Measurements from ENCODE around the gene SLC6A3. TPM values are rescaled to one million over a fixed set of nuclear protein-coding genes. Genes with fewer than 3 reads are reported as not detected.
A peak's percentile ranks its signal among the peaks of the same experiment; 100 is the strongest.

The SLC6A3 gene
- total and polyA plus RNA-seq, 9 of the 15 experiments (the other 6 are each of a cell fraction or from before 2014, with no cell fraction given), result not detected

DNA sequence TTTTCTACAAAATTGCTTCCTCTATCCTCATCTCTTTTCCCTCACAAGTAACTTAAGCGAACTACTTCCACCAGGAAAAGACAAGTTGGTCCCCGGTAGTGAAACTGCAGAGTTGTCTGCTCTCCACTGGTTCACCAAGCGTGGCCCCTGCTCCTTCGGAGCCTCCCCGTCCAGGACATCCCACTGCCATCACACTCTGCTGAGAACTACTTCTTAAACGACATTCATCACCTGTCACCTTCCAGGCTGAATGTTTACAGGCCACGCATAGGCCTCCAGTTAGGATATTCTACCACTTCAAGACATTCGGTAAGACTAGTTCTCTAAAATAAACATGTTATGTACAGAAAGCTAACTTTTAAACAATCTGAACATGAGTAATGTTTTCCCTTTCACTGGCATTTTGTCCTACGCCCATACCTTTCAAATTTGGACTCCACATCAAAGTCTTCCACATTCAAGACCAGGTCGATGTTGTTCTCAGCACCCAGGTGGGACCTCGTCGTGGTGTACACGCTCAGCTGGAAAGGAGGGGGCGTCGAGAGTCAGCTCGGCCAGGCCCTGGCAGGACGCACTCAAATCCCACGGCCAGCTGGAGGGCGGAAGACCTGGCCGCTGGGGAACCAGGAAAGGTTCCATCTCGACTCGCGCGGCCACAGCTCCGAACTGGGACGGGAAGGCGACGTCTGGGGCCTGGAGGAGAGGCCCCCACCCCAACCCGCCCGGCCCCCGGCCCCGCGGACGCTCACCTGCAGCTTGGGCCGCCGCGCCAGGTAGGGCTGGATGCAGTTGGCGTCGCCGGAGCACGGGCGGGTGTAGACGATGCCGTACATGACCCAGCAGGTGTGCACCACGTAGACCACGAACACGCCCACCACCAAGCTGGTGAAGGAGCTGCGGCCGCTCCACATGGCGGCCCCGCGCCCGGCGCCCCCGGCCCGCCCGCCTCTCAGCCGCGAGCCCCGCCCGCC is 101.0 kb downstream of the SLC6A3 start:
- Histone ChIP-seq H4K20me1 (replicated peaks; ENCODE audit: control insufficient read depth, insufficient read depth, low read length) (peaks cover 5% of the 10 kb centered on the region; the same call in 1 of the 2 replicates), H3K4me2 (ENCODE audit: insufficient read depth, low read length) (peak overlapping the region; percentile 97), H3K36me3 (ENCODE audit: control insufficient read depth, insufficient read depth, low read length) (peaks cover 45% of the 10 kb centered on the region), H3K4me3 (peak overlapping the region; percentile 99), H3K79me2 (ENCODE audit: control insufficient read depth, insufficient read depth, low read length) (peaks cover 41% of the 10 kb centered on the region), H3K9me1 (ENCODE audit: control insufficient read depth, insufficient read depth, low read length) (no peaks in the 10 kb centered on the region), H3K27ac (ENCODE audit: extremely low read depth, low read depth, low read length) (peak overlapping the region; percentile 41), H3K9me3 (replicated peaks; ENCODE audit: control insufficient read depth, insufficient read depth, low read depth, low read length) (no peaks in the 10 kb centered on the region), H2AFZ (ENCODE audit: low read depth, low read length) (peak overlapping the region; percentile 52), H3K9ac (ENCODE audit: insufficient read depth in 1 of 2, low read depth in 2 of 2, low read length in 2 of 2) (peak overlapping the region; percentile 89 to 99), H3K27me3 (ENCODE audit: control insufficient read depth in 2 of 2, insufficient read depth in 2 of 2, low read length in 2 of 2) (no peaks in the 10 kb centered on the region), H3K4me1 (replicated peaks in 1 of 2; ENCODE audit: control insufficient read depth in 2 of 2, insufficient read depth in 2 of 2, low read length in 2 of 2) (peaks cover 15 to 34% of the 10 kb centered on the region in 2 experiments; a peak in 4 of 5 replicates)
- ChIA-PET POLR2A (interaction anchor here (0.6 to 2.9 kb wide), 4 partner anchors 9 to 662 kb away, joined by 3 to 19 read pairs (median 4); no protein-coding TSS in a partner anchor), CTCF (ENCODE audit: low intra/inter-chr PET ratio) (no interaction called here)
- in situ Hi-C loops (cut with MboI), result no loop called here
- ATAC-seq, result peak; percentile 55
- peak; percentile 69 for FAIRE-seq
- WGBS (ENCODE audit: insufficient coverage, low coverage, missing lambda C conversion rate), result 4% methylated on average over 28 of the region's 61 CpGs
- intact Hi-C loops (cut with micrococcal nuclease), result no loop called here
- peak in 2 of 4 experiments; percentile 44 to 53 for DNase-seq (ENCODE audit: extremely low read depth in 1 of 4, low spot score in 3 of 4)
- BruUV-seq (replicated peaks), result no TSS peak
- TF ChIP-seq MTA1 (IDR thresholded peaks at IDR 0.05; ENCODE audit: borderline replicate concordance) (no peak), MCM7 (IDR thresholded peaks at IDR 0.05) (no peak), GABPA (tag; conservative IDR thresholded peaks at IDR 0.05; ENCODE audit: low read depth) (no peak), ELF2 (CRISPR knock-in tag; IDR thresholded peaks at IDR 0.05) (no peak), GTF3C2 (IDR thresholded peaks at IDR 0.05; ENCODE audit: borderline replicate concordance, extremely low read depth, insufficient read length) (no peak), MEF2A (IDR thresholded peaks at IDR 0.05; ENCODE audit: control insufficient read depth, low read depth, low read length) (no peak), NCOA1 (IDR thresholded peaks at IDR 0.05; ENCODE audit: low read depth) (no peak), MEIS2 (IDR thresholded peaks at IDR 0.05; ENCODE audit: partially characterized antibody) (peak; percentile 42), HNRNPLL (IDR thresholded peaks at IDR 0.05; ENCODE audit: low read depth, low read length, poor library complexity, severe bottlenecking) (no peak), TAF1 (IDR thresholded peaks at IDR 0.05; ENCODE audit: control insufficient read depth, extremely low read depth, insufficient read depth, low read length, severe bottlenecking) (no peak)
- TF ChIP-seq, protein P1, sequence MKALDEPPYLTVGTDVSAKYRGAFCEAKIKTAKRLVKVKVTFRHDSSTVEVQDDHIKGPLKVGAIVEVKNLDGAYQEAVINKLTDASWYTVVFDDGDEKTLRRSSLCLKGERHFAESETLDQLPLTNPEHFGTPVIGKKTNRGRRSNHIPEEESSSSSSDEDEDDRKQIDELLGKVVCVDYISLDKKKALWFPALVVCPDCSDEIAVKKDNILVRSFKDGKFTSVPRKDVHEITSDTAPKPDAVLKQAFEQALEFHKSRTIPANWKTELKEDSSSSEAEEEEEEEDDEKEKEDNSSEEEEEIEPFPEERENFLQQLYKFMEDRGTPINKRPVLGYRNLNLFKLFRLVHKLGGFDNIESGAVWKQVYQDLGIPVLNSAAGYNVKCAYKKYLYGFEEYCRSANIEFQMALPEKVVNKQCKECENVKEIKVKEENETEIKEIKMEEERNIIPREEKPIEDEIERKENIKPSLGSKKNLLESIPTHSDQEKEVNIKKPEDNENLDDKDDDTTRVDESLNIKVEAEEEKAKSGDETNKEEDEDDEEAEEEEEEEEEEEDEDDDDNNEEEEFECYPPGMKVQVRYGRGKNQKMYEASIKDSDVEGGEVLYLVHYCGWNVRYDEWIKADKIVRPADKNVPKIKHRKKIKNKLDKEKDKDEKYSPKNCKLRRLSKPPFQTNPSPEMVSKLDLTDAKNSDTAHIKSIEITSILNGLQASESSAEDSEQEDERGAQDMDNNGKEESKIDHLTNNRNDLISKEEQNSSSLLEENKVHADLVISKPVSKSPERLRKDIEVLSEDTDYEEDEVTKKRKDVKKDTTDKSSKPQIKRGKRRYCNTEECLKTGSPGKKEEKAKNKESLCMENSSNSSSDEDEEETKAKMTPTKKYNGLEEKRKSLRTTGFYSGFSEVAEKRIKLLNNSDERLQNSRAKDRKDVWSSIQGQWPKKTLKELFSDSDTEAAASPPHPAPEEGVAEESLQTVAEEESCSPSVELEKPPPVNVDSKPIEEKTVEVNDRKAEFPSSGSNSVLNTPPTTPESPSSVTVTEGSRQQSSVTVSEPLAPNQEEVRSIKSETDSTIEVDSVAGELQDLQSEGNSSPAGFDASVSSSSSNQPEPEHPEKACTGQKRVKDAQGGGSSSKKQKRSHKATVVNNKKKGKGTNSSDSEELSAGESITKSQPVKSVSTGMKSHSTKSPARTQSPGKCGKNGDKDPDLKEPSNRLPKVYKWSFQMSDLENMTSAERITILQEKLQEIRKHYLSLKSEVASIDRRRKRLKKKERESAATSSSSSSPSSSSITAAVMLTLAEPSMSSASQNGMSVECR (CRISPR knock-in tag; IDR thresholded peaks at IDR 0.05), result peak; percentile 73
